ENCODE measurements around the gene FAM20A.
"Not testable (repeated sequence)": the region's sequence is repeated elsewhere in the genome, so short reads cannot be mapped to it uniquely, and the experiment has no call there.

The FAM20A gene

DNA sequence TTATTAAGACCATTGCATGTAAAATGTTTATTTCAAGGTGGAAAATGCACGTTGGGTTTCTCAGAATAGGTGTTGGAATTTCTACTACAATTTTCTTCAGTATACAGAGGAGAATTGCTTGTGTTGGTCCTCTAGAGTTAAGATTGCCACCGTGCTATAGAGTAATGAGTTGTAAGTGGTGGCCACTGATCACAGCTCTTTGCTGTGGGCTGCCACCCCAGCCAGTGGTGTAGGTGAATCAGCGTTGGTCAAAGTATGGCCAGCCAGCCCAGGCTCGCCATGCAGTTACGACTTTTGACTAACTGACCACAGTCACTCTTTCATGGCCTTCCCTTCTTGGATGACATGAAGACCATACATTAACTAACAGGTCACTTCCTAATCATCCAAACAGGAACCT is 101.6 kb downstream of the FAM20A start:
- DNase-seq = no peak
- TF ChIP-seq, protein P1, sequence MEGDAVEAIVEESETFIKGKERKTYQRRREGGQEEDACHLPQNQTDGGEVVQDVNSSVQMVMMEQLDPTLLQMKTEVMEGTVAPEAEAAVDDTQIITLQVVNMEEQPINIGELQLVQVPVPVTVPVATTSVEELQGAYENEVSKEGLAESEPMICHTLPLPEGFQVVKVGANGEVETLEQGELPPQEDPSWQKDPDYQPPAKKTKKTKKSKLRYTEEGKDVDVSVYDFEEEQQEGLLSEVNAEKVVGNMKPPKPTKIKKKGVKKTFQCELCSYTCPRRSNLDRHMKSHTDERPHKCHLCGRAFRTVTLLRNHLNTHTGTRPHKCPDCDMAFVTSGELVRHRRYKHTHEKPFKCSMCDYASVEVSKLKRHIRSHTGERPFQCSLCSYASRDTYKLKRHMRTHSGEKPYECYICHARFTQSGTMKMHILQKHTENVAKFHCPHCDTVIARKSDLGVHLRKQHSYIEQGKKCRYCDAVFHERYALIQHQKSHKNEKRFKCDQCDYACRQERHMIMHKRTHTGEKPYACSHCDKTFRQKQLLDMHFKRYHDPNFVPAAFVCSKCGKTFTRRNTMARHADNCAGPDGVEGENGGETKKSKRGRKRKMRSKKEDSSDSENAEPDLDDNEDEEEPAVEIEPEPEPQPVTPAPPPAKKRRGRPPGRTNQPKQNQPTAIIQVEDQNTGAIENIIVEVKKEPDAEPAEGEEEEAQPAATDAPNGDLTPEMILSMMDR (IDR thresholded peaks at IDR 0.05; ENCODE audit: low read depth, low read length) = no peak
- no peak overlapping the region for H3K27ac ChIP-seq
- peaks cover 9% of the 10 kb centered on the region for H3K9me3 ChIP-seq (ENCODE audit: severe bottlenecking)
- no peaks in the 10 kb centered on the region for H3K36me3 ChIP-seq
- H3K4me3 ChIP-seq (ENCODE audit: low read depth, low read length) = no peak overlapping the region
- no peaks in the 10 kb centered on the region for H3K27me3 ChIP-seq (ENCODE audit: insufficient read depth, low read depth, severe bottlenecking)

DNA sequence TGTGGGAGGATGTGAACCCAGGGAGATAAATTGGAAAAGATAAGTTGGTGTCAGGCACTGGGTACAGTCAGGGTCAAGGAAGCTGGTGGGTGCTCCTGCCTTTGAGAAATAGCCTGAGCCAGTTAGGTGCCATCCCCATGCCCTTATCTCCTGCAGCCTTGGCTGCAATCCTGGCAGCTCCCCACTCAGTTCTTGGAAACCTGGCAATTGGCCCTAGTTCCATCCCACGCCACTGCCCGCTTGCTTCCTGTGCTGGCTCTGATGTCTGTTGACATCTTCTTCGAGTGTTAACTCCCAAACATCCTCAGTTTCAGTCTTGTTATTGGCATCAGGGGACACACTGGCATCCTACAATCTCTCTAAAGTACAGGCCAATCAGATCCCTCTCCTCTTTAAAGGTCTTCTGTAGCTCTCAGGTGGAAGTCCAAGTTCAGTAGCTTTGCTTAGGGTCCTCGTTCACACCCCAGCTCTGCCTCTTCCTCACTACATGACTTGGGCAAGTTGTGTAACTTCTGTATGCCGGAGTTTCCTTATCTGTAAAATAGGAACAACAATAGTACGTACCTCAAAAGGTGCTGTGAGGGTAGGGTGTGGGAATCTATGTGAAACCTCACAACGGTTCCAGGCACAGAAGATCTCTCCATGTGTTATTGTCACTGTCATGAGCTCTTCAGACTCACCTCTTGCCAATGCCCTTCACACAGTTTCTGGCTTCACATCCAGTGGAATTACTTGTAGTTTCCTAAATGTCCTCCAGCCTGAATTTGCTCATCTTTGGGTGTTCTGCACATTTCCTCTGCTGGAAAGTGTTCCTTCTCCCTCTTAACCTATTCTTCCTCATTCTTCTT is 102.5 kb downstream of the FAM20A start:
- DNase-seq = no peak
- no peaks in the 10 kb centered on the region for H3K27me3 ChIP-seq (ENCODE audit: insufficient read depth, low read depth, severe bottlenecking)
- TF ChIP-seq, protein P1 (IDR thresholded peaks at IDR 0.05; ENCODE audit: low read depth, low read length) = no peak
- H3K36me3 ChIP-seq = no peaks in the 10 kb centered on the region
- H3K4me3 ChIP-seq (ENCODE audit: low read depth, low read length) = no peak overlapping the region
- H3K9me3 ChIP-seq (ENCODE audit: severe bottlenecking) = peaks cover 5% of the 10 kb centered on the region
- no peak overlapping the region for H3K27ac ChIP-seq

DNA sequence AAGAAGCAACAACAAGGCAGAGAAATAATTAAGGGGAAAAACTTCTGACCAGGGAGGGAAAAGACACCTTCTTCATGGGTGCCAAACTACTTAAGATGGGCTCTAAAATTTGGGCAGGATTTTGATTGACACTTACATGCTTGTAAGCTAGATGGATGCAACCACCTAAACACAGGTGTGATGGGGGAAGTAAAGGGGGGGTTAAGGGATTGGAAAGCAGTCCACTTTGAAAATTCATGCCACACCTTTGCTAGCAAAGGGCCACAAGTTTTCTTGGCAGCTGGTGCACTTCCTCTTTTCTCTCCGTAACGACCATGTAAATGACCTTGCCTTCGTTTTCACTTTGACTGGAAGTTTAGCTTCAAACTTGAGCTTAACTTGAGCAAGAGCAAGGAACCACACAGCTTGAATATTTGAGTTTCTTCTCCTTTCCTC is 103.3 kb downstream of the FAM20A start:
- Histone ChIP-seq H3K36me3 (no peaks in the 10 kb centered on the region), H3K27me3 (ENCODE audit: insufficient read depth, low read depth, severe bottlenecking) (no peaks in the 10 kb centered on the region), H3K4me3 (ENCODE audit: low read depth, low read length) (no peak overlapping the region), H3K9me3 (ENCODE audit: severe bottlenecking) (peaks cover 4% of the 10 kb centered on the region), H3K27ac (no peak overlapping the region)
- no peak for DNase-seq
- TF ChIP-seq, protein P1 (IDR thresholded peaks at IDR 0.05; ENCODE audit: low read depth, low read length) = no peak

DNA sequence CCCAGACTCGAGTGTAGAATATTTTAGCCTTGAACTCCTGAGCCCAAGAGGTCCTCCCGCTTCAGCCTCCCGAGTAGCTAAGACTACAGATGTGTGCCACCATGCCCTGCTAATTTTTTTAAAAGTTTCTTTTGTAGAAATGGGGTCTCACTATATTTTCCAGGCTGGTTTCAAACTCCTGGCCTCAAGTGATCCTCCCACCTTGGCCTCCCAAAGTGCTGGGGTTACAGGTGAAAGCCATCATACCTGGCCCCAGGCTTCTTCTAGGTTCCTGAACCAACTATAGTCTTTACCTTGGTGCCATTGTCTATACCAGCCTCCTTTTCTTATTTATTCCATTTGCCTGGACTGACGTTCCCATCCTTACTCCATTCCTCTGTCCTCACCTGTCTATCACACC is 106.1 kb downstream of the FAM20A start:
- no peak for DNase-seq

DNA sequence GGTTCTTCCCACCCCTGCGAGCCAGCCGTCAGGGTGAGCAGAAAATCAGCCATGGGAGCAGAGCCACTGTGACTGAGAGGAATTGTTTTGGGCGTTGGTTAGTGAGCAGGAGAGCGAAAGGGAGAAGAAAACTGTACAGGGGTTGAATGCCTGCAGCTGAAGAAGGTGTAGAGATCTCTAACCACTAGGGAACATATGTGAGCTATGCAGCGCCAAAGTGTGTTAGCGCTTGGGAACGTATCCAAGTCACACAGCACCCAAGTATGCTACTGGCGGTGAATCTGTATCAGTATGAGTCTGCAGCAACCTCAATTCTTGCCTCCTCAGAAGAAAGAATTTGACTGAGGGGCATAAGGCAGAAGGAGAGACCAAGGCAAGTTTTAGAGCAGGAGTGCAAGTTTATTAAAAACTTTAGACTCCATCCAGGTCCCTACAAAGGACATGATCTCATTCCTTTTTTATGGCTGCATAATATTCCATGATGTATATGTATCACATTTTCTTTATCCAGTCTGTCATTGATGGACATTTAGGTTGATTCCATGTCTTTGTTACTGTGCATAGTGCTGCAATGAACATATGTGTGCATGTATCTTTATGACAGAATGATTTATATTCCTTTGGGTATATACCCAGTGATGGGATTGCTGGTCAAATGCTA is 108.6 kb downstream of the FAM20A start:
- DNase-seq; H3K4me3 ChIP-seq (ENCODE audit: low read depth, low read length); H3K27ac ChIP-seq; H3K36me3 ChIP-seq; H3K27me3 ChIP-seq (ENCODE audit: insufficient read depth, low read depth, severe bottlenecking); H3K9me3 ChIP-seq (ENCODE audit: severe bottlenecking): not testable (repeated sequence)

More for the DNA sequence above, 106.1 kb downstream of the FAM20A start:
- H3K36me3 ChIP-seq = no peaks in the 10 kb centered on the region
- no peak overlapping the region for H3K4me3 ChIP-seq (ENCODE audit: low read depth, low read length)
- no peaks in the 10 kb centered on the region for H3K27me3 ChIP-seq (ENCODE audit: insufficient read depth, low read depth, severe bottlenecking)
- peaks cover 4% of the 10 kb centered on the region for H3K9me3 ChIP-seq (ENCODE audit: severe bottlenecking)
- TF ChIP-seq, protein P1 (IDR thresholded peaks at IDR 0.05; ENCODE audit: low read depth, low read length) = no peak
- no peak overlapping the region for H3K27ac ChIP-seq

DNA sequence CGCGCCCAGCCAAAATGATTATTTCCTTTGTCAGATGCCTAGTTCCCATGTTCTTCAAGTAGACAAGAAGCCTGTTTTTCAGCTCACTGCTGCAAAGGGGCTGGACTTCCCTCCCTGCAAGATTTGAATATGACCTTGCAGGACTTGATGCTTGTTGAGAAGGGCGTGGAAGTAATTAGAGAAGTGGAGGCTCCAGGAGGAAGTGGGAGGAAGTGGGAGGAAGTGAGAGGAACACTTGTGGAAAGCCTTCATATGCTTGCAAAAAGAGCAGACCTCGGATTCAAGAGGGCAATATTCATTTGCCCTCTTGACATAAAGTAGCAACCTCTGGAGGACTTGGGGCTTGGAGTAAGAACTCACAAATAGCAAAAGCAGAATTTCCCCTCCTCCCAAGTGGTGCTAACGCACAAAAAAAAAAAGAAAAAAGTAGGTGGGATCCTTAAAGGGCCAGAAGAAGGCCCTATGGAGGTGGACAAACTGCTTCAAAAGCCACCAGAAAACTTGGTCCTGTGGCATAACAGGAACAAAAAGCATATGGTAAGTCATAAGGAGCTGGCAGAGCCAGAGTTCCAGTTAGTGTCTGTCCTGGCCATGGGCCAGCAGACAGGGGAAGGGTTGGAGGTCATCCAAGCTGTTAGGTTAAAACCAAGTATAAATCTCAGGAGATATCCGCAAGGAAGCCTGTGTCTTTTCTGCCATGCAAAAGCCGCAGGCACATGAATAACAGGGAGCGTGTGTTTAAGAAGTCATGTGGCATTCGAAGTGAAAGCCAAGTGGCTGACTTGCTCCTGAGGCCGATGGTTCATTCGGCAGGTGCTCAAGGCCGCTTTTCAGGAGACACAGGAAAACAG is 109.6 kb downstream of the FAM20A start:
- H3K27ac ChIP-seq = no peak overlapping the region
- DNase-seq = no peak
- peaks cover 4% of the 10 kb centered on the region for H3K9me3 ChIP-seq (ENCODE audit: severe bottlenecking)
- no peaks in the 10 kb centered on the region for H3K36me3 ChIP-seq
- H3K27me3 ChIP-seq (ENCODE audit: insufficient read depth, low read depth, severe bottlenecking) = no peaks in the 10 kb centered on the region
- TF ChIP-seq, protein P1 (IDR thresholded peaks at IDR 0.05; ENCODE audit: low read depth, low read length) = no peak
- no peak overlapping the region for H3K4me3 ChIP-seq (ENCODE audit: low read depth, low read length)

All from WERI-Rb-1 (cell line).